ENCODE results near the gene SPRR2E. TPM values are rescaled to one million over a fixed set of nuclear protein-coding genes. Genes with fewer than 3 reads are reported as not detected.

Gene SPRR2E
- total RNA-seq, 2 experiments from 2014 or later: not detected

Other genes with a start within 250 kb of the SPRR2E start
- not detected for gene LCE7A, start 234.5 kb downstream of the SPRR2E start, total RNA-seq
- not detected for gene SMCP, start 216.2 kb downstream of the SPRR2E start, total RNA-seq
- gene IVL, start 186.0 kb downstream of the SPRR2E start, total RNA-seq: not detected
- gene SPRR5, start 147.3 kb downstream of the SPRR2E start, total RNA-seq: not detected
- not detected for gene SPRR4, start 123.9 kb downstream of the SPRR2E start, total RNA-seq
- gene SPRR1A, start 110.4 kb downstream of the SPRR2E start, total RNA-seq: not detected
- not detected for gene SPRR3, start 92.8 kb downstream of the SPRR2E start, total RNA-seq
- not detected for gene SPRR1B, start 63.3 kb downstream of the SPRR2E start, total RNA-seq
- gene SPRR2D, start 53.4 kb downstream of the SPRR2E start, total RNA-seq: not detected
- gene SPRR2A, start 37.0 kb downstream of the SPRR2E start, total RNA-seq: not detected
- not detected for gene SPRR2B, start 22.9 kb downstream of the SPRR2E start, total RNA-seq
- not detected for gene SPRR2F, start 19.0 kb upstream of the SPRR2E start, total RNA-seq
- gene SPRR2G, start 56.4 kb upstream of the SPRR2E start, total RNA-seq: not detected
- gene LELP1, start 108.9 kb upstream of the SPRR2E start, total RNA-seq: not detected
- gene PRR9, start 123.1 kb upstream of the SPRR2E start, total RNA-seq: not detected
- not detected for gene LORICRIN, start 165.2 kb upstream of the SPRR2E start, total RNA-seq
- not detected for gene PGLYRP3, start 218.4 kb upstream of the SPRR2E start, total RNA-seq